Activated CD4-positive, alpha-beta T cell treated with anti-CD3 and anti-CD28 coated beads, Interleukin-2, amount 50 U/mL, for 4 hours (primary cell): Measurements from ENCODE around the gene MINDY4B.

ENCODE experiments used
- DNase-seq, 2 experiments: peaks; one replicate each; pipeline ENCODE4 v3.0.0-alpha.2; 2020

Gene MINDY4B

DNA sequence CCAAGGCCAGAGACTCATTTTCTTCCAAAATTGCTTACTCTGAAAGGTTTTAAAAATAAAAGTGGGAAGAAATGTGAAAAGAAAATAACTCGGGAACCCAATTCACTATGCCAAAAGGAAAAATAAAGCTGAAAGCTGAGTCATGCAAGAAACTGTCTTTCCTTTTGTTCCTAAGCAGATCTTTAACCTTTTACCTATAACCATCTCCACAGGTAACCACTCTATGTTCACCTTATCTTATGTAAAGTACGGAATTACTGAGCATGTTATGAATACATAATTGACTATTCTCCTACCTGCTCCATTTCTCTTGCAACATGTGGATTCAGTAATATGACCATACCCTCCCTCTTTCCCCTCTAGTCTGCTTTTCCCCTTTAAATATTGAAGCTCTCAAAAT lies 62.0 kb downstream of the MINDY4B start:
- DNase-seq, result no peak

DNA sequence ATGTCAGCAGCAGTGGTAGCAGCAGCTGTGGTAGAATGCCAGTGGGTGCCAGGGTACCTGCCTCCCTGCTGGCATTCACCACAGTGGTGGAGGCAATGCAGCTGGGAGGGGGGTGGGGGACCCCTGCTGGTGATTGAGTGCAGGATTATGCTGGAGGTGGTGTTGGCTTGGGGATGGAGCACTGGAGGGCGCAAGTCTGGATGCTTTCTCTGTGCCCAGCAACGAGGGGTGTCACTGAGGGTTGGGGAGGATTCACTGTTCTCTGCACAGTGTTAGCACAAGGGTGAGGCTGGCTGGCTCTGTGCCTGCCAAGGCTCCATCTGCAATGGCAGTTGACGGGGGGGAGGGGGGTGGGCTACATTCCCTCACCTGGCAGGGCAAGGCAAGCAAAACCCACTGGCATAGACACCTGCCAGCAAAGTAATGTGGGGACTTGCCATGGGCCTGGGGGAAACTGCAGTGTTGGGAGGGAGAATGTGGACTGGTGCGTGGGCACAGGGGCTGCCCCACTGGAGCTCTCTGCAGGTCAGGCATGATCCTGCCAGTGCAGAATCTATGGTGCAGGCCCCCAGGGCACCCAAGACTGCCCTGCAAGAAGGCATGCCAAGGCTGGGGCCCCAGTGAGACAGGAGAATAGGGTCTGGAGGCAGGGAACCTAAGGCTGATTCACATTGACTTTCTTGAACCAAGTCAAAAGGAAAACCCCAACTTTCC lies 64.3 kb downstream of the MINDY4B start:
- DNase-seq, result no peak

DNA sequence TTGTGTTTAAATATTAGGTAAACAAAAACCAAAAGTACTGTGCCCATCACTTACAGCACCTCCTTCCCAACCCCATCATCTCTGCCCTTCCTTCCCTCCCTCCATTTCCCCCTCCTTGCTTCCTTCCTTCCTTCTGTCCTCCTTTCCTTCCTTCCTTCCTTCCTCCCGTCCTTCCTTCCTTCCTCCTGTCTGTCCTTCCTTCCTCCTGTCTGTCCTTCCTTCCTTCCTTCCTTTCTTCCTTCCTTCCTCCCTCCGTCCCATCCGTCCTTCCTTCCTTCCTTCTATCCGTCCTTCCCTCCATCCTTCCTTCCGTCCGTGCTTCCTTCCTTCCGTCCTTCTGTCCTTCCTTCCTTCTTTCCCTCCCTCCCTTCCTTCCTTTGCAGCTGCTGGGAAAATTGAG lies 74.5 kb downstream of the MINDY4B start:
- DNase-seq, result no peak

DNA sequence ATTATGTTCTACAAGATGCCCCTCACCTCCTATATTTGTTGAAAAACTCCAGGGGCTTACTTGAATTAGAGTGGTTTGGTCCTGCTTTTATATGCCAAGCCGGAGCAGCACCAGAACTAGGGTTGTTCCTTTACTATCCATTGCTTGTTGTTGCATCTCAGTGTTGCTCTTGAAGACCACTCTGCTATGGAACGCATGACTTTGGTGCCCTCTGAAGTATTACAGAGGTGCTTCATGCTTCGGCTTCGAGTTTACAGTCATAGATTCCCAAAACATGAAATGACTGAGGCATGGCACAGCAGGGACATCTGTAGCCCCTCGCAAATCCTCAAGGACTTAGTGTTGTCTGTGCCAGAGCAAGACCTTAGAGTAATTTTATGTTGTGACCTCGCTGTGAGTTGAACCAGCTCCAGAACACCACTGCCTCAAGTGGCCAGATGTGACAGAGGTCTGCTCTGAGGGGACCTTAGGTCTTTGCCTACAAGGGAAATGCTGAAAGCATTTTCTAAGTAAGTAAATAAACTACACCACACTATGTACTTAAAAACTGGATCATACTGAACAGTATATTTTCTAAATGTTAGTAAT lies 75.1 kb downstream of the MINDY4B start:
- no peak for DNase-seq

DNA sequence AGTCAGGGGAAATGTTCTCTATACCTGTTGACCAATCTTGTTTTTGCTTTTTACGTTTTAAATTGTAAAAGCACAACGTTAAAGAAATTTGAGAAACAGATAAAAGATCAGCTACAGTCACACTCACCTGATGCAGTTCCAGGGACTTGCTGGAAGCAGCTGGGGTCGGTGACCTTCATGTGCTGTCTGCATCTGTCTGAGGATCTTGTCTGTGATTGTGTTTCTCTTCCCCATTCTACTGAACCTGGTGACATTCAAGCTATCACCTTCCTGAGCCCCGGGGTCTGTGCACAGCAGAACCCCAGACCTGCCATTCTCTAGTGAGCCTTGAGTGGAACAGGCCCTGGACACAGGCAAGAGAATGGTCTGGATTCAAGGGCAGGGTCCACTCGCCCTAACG lies 75.8 kb downstream of the MINDY4B start:
- DNase-seq, result no peak

DNA sequence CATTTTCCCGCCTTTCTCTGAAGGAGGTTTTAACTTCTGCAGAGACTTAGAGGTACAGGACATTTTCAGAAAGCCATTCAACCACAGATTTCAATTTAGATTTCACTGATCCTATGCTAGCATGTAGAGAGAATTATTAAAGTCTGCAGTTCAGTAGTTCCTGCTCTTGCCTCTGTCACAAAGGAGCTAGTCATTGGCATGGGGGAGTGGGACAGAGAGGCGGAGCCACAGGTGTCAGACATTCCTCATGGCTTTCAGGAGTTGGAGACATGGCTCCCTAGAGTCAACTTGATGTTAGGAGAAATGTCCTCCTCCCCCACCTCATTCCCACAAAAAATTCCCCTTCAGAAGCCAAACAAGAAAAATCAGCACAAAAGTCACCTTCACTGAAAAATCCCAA lies 76.2 kb downstream of the MINDY4B start:
- DNase-seq, result no peak

DNA sequence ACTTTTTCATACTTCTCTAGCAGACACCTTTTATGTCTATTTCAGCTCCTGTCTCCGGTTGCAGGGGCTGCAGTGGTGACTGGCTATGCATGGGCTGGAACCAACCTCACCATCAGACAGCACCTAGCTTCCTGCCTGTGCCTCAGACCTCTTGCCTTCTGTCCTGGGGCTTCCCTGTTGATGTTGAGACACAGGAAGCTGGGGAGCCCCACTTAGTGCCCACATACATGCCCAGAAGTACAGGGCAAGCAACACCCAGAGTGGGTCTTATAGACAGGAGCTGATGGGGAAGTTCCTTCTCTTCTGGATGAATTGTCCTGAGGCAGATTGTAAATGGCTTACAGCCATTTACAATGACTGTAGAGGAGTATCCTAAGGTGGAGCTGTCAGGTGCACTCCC lies 77.0 kb downstream of the MINDY4B start:
- no peak for DNase-seq

DNA sequence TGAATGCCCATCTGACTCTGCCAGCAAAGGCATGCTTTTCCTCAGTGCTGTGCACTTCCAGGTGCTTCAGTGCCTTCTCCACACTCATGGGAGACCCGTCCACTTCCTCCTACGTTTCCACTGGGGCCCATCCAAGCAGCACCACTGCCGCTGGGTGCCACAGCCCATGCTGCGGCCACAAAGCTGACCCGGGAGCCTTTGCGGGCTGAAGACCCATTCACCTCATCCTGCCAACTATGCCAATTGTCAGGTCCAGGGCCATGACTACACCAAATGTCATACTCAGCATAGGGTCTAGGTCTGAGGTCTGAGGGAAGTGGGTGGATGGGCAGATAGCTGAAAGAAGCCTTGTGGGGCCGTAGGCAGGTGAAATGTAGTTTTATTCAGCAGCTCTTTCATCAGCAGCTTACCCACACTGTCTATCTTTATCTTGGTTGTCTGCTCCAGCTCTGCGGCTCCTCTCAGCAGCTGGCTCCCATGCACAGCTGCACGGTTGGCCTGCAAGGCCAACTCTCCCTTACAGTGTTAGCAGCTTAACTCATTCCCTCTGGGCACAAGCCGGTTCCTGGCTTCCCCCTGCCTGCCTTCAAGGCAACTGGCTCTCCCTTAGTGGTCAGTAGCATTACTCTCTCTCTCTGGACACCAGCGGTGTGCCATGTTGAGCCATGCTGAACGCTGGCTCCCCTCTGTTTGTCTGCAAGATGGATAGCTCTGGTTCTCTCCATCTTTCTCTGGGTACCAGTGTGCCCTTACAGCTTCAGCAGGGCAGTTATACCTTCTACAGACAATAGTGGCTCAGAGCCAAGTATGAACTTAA lies 78.6 kb downstream of the MINDY4B start:
- DNase-seq, result no peak

DNA sequence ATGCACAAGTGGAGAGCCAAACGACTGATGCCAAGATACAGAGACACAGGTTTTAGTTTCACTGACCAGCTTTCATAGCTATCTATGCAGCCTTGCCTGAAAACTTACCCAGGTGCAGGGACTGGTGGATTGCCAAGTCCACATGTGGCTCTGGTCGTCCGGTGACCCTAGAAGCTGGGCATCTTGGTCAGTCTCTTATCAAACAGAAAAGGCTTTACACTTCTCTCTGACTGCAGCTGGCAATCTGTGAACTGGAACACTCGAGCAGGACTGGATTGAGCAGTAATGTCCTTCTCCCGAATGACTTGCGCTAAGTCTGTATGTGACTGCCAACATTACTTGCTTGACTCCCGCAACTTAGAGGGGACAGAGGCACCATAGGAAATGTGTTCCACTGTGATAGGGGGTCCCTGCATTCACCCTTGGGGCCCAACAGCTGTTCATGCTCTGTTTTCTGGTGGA lies 79.3 kb downstream of the MINDY4B start:
- DNase-seq, result no peak

DNA sequence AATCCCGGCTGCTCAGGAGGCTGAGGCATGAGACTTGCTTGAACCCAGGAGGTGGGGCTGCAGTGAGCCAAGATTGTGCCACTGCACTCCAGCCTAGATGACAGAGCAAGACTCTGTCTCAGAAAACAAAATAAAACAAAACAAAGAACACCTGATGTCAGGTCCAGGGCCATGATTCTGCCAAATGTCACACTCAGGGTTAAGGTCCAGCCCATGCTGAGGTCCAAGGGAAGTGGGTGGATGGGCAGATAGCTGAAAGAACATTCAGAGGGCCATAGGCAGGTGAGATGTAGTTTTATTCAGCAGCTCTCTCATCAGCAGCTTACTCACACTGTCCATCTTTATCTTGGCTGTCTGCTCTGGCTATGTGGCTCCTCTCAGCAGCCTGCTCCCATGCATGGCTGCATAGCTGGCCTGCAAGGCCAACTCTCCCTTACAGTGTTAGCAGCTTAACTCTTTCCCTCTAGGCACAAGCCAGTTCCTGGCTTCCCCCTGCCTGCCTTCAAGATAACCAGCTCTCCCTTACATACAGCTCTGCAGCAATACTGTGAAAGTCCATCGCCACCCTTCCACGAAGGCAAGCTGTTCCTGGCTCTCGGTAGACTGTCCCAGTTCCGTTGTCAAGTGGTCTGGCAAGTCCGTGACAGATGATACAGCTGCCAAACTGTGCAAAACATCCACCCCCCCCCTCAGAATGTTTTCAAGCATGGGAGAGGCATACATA lies 79.9 kb downstream of the MINDY4B start:
- DNase-seq, result no peak

DNA sequence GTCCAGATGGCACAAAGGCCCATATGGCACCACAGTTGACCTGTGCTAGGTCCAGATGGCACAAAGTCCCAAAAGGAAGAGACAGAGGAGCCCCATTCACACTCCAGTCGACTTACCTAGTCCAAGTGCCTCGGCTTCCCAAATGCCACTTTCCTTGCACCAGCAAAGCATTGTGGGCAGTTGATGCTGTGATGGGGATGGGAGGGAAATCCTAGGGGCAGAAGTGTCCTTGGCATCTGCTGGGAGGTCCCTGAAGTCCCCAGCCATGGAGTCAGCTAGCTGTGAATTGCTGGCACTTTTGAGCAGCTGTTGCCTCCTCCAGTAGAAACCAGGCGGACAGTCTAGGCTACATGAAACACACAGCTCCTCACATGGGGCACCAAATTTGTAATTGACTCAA lies 82.0 kb downstream of the MINDY4B start:
- no peak for DNase-seq

DNA sequence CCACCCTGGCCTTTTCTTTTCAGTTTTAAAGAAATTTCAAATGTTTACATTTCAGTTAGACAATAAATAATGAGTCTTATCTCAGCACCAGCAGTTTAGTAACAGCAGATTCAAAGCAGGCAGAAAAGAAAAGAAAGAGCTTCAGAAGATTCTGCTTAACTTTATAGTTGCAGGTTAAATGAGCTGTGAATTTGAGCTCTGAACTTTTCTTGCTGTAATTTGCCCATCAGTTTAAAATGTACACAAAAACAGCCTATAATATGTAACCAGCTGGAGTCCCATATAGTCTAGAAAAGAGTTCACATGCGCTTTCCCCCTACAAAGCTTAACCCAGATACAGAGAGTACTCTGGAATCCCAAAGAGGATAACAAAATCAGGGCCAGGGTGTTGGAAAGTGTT lies 82.6 kb downstream of the MINDY4B start:
- DNase-seq, result no peak
